ENCODE measurements around the gene NCKAP5L. TPM values are rescaled to one million over a fixed set of nuclear protein-coding genes. Genes with fewer than 3 reads are reported as not detected.

The NCKAP5L gene
- total RNA-seq, 2 experiments from 2014 or later = 9.2 to 9.8 TPM

DNA sequence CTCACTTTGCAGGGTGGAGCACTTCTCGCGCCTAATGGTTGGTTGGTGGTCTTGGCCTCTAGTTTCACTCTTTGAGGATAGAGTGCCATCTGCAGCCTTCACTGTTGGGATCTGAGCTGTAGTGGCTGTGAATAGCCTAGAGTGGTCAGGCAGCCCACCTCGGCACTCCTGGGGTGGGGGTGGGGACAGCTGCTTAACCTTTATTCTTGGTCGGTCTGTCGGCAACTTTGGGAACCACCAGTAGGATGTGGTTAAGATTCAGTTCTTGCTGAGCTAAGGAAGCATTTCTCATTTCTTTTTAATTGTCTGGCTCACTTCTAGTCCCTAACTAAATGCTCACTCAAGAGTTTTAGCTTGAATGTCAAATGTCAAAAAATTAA lies 65.8 kb downstream of the NCKAP5L start:
- Mint-ChIP-seq H3K4me1 (ENCODE audit: low read depth) (peaks cover 58% of the 10 kb centered on the region), H3K27me3 (no peaks in the 10 kb centered on the region)
- peak; percentile 51 for ATAC-seq (ENCODE audit: poor library complexity)

DNA sequence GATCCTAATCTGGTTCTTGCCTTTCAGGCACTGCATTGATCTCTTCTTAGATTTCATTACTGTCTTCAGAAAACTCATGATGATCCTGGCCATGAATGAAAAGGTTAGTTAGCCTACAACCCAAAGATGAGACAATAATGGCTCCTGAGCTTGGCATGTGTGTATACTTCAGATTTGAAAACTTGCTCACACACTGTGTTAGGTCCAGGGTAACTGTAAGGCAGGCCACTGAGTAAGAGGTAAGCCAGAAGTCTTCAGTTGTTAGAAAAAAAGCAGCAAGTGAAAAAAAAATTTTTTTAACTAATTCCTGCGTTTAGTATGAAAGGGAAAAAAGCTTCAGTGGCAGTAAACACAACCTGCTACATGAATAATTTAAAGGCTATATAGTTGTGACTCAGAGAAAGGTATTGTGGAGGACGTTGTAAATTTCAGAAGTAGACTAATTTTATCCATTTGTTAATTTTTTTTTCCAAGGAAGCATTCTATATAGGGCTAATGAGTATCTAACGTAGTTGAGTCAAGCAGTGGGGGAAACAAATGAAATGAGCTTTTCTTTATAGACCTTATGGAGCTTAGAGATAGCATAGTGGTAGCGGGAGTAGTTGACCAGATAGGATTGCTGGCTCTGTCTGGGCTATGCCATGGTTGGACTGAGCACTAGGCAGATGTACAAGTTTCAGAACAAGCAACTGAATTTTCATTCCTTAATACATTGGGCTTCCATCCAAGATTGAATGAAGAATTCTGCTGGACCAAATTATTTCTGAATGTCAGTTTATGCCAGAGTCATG lies 66.3 kb downstream of the NCKAP5L start:
- Histone ChIP-seq H3K27ac (ENCODE audit: low read depth in 1 of 2, low read length in 2 of 2) (peak overlapping the region in 1 of 2 donors; percentile 71), H3K4me1 (ENCODE audit: insufficient read depth, low read length) (peaks cover 52% of the 10 kb centered on the region), H3K27me3 (ENCODE audit: control insufficient read depth in 1 of 2, insufficient read depth in 2 of 2, low read length in 2 of 2) (no peaks in the 10 kb centered on the region), H3K9me3 (ENCODE audit: control insufficient read depth in 1 of 2, insufficient read depth in 1 of 2, low read length in 2 of 2) (no peaks in the 10 kb centered on the region), H3K4me3 (ENCODE audit: low read length) (no peak overlapping the region), H3K36me3 (ENCODE audit: insufficient read depth, low read length) (peaks cover 81% of the 10 kb centered on the region)
- H3K4me1 Mint-ChIP-seq (ENCODE audit: low read depth) = peaks cover 53% of the 10 kb centered on the region
- no peak overlapping the region for H3K4me3 Mint-ChIP-seq
- CTCF ChIA-PET = interaction anchor here (0.7 to 5.2 kb wide), 12 partner anchors 11 to 138 kb away, joined by 3 to 53 read pairs (median 4); partner anchors contain the start of genes PRPF40B and TMBIM6
- no peak for DNase-seq
- no peak for ATAC-seq (ENCODE audit: poor library complexity)
- H3K9me3 Mint-ChIP-seq = no peaks in the 10 kb centered on the region
- peak overlapping the region; percentile 73 for H3K27ac Mint-ChIP-seq
- H3K27me3 Mint-ChIP-seq = no peaks in the 10 kb centered on the region
- peaks cover 80% of the 10 kb centered on the region for H3K36me3 Mint-ChIP-seq (ENCODE audit: low read depth)
- POLR2A ChIA-PET = interaction anchor here (1.4 to 7.4 kb wide), 3 partner anchors 18 to 81 kb away, joined by 5 to 77 read pairs (median 13); partner anchors contain the start of genes BCDIN3D and TMBIM6
- intact Hi-C loops (cut with DNase I, micrococcal nuclease) = loop anchor here in 1 of 2 experiments (2.0 kb wide), 1 partner anchor 19 kb away; no protein-coding TSS in a partner anchor
- TF ChIP-seq, protein P1, sequence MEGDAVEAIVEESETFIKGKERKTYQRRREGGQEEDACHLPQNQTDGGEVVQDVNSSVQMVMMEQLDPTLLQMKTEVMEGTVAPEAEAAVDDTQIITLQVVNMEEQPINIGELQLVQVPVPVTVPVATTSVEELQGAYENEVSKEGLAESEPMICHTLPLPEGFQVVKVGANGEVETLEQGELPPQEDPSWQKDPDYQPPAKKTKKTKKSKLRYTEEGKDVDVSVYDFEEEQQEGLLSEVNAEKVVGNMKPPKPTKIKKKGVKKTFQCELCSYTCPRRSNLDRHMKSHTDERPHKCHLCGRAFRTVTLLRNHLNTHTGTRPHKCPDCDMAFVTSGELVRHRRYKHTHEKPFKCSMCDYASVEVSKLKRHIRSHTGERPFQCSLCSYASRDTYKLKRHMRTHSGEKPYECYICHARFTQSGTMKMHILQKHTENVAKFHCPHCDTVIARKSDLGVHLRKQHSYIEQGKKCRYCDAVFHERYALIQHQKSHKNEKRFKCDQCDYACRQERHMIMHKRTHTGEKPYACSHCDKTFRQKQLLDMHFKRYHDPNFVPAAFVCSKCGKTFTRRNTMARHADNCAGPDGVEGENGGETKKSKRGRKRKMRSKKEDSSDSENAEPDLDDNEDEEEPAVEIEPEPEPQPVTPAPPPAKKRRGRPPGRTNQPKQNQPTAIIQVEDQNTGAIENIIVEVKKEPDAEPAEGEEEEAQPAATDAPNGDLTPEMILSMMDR (IDR thresholded peaks at IDR 0.05) = no peak

More for the DNA sequence above, 65.8 kb downstream of the NCKAP5L start:
- no peak overlapping the region for H3K4me3 ChIP-seq (ENCODE audit: low read length)
- DNase-seq = peak in 5 of 14 experiments; percentile 3 to 54 (median 52)
- TF ChIP-seq, protein P1 (IDR thresholded peaks at IDR 0.05) = no peak
- Mint-ChIP-seq H3K27ac (peak overlapping the region; percentile 73), H3K9me3 (no peaks in the 10 kb centered on the region), H3K36me3 (ENCODE audit: low read depth) (peaks cover 75% of the 10 kb centered on the region), H3K4me3 (peak overlapping the region; percentile 1)
- intact Hi-C loops (cut with DNase I, micrococcal nuclease) = loop anchor here in 1 of 2 experiments (2.0 kb wide), 1 partner anchor 20 kb away; no protein-coding TSS in a partner anchor
- peaks cover 58% of the 10 kb centered on the region for H3K4me1 ChIP-seq (ENCODE audit: insufficient read depth, low read length)
- H3K9me3 ChIP-seq (ENCODE audit: control insufficient read depth in 1 of 2, insufficient read depth in 1 of 2, low read length in 2 of 2) = no peaks in the 10 kb centered on the region
- H3K27ac ChIP-seq (ENCODE audit: low read depth in 1 of 2, low read length in 2 of 2) = peak overlapping the region in 1 of 2 donors; percentile 71
- H3K36me3 ChIP-seq (ENCODE audit: insufficient read depth, low read length) = peaks cover 75% of the 10 kb centered on the region
- no peaks in the 10 kb centered on the region for H3K27me3 ChIP-seq (ENCODE audit: control insufficient read depth in 1 of 2, insufficient read depth in 2 of 2, low read length in 2 of 2)
- ChIA-PET POLR2A (interaction anchor here (1.4 to 7.4 kb wide), 3 partner anchors 19 to 80 kb away, joined by 5 to 77 read pairs (median 13); partner anchors contain the start of genes BCDIN3D and TMBIM6), CTCF (interaction anchor here (0.5 to 5.2 kb wide), 14 partner anchors 11 to 758 kb away, joined by 3 to 53 read pairs (median 3); partner anchors contain the start of genes PRPF40B and TMBIM6)

DNA sequence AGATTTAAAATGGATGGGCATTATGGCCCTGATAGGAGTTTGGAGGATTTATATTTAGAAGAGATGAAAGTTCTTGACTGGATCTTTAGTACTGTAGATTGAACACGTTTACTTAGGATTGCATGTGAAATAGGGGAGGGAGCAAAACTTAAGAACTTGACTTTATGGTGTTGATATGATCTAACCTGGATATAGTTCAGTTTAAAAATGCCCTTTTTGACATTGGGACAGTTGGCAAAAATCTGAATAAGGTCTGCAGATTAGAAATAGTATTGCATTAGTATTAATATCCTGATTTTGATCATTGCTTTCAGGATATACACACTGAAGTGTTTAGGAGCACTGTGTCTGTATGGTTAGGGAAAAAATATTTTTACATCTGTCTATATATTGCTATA lies 77.2 kb downstream of the NCKAP5L start:
- Mint-ChIP-seq H3K27ac (peak overlapping the region; percentile 35), H3K27me3 (no peaks in the 10 kb centered on the region), H3K9me3 (no peaks in the 10 kb centered on the region), H3K36me3 (ENCODE audit: low read depth) (peaks cover 87% of the 10 kb centered on the region), H3K4me3 (peak overlapping the region; percentile 3), H3K4me1 (ENCODE audit: low read depth) (peaks cover 86% of the 10 kb centered on the region)
- DNase-seq = no peak
- POLR2A ChIA-PET = interaction anchor here (2.2 to 2.3 kb wide), 2 partner anchors 10 kb away, joined by 13 to 19 read pairs; partner anchors contain the start of gene TMBIM6
- Histone ChIP-seq H3K36me3 (ENCODE audit: insufficient read depth, low read length) (peaks cover 49% of the 10 kb centered on the region), H3K4me3 (ENCODE audit: low read length) (no peak overlapping the region), H3K9me3 (ENCODE audit: control insufficient read depth in 1 of 2, insufficient read depth in 1 of 2, low read length in 2 of 2) (no peaks in the 10 kb centered on the region), H3K4me1 (ENCODE audit: insufficient read depth, low read length) (peaks cover 50% of the 10 kb centered on the region), H3K27ac (ENCODE audit: low read depth in 1 of 2, low read length in 2 of 2) (no peak overlapping the region), H3K27me3 (ENCODE audit: control insufficient read depth in 1 of 2, insufficient read depth in 2 of 2, low read length in 2 of 2) (no peaks in the 10 kb centered on the region)
- TF ChIP-seq, protein P1 (IDR thresholded peaks at IDR 0.05) = no peak
- CTCF ChIA-PET = interaction anchor here (0.6 to 5.5 kb wide), 5 partner anchors 10 to 88 kb away, joined by 3 to 30 read pairs (median 8); partner anchors contain the start of gene TMBIM6
- no peak for ATAC-seq (ENCODE audit: poor library complexity)
- intact Hi-C loops (cut with DNase I, micrococcal nuclease) = no loop called here
